Ecto neural progenitor cell (in vitro differentiated cells): Measurements from ENCODE around the gene TRIM44.

ENCODE experiments used
- DNase-seq: peaks from one replicate; pipeline ENCODE4 v3.0.0-alpha.2; 2018; ENCODE audit warnings: low spot score

Gene TRIM44, protein sequence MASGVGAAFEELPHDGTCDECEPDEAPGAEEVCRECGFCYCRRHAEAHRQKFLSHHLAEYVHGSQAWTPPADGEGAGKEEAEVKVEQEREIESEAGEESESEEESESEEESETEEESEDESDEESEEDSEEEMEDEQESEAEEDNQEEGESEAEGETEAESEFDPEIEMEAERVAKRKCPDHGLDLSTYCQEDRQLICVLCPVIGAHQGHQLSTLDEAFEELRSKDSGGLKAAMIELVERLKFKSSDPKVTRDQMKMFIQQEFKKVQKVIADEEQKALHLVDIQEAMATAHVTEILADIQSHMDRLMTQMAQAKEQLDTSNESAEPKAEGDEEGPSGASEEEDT

DNA sequence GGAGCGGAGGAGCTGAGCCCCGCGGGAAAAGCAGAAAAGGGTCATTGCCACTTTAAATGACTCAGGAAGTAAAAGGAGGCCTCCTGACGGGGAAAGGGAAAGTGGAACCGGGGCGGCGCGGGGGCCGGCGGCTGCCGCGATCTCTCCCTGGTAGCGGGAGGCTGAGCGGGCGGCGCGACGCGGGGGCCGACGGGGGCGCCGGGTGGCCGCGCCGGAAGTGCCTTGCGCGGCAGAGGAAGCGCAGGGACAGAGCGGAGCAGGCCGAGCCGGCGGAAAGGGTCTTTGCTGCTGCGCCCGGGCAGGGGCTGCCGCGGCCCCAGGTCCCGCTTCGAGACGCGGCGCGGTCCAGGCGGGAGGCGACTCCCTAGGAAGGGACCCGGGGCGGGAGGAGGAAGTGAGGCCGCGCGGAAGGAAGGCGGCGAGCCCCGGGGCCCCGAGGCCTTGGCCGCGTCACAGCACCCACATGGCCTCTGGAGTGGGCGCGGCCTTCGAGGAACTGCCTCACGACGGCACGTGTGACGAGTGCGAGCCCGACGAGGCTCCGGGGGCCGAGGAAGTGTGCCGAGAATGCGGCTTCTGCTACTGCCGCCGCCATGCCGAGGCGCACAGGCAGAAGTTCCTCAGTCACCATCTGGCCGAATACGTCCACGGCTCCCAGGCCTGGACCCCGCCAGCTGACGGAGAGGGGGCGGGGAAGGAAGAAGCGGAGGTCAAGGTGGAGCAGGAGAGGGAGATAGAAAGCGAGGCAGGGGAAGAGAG, at the start of gene TRIM44:
Gene TRIM44 (plus strand): TSS at position 127 of the 759 bp plus-strand sequence. CDS start 337 bp downstream, at position 464.
- peak; percentile 76 for DNase-seq

DNA sequence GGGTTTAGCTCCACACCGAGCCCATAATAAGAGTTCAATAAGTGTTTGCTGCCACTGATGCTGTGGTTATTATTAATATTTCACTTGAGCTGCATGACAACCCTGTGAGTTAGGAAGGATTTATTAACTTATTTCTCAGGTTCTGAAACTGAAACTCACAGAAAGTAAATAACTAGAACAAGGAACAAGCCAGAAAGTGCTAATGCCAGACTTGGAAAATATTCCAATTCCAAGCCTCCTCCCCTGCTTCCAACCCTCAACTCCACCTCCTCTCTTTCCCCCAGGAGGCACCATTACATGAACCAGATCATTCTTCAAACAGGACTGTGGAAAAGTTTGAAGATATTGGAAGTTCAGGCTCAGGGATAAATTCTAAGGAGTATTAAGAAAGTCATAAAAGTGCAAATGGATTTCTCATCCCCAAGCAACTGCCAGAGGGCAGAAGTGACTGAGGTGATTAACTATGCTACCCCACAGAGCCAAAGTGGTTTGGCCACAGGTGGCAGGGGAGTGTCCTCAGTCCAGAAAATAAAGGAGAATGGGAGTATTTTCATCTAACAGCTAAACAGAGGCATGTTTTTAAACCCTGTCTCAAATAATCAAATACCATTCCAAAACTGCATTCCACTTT, 47.5 kb upstream of the TRIM44 start:
- DNase-seq: no peak

DNA sequence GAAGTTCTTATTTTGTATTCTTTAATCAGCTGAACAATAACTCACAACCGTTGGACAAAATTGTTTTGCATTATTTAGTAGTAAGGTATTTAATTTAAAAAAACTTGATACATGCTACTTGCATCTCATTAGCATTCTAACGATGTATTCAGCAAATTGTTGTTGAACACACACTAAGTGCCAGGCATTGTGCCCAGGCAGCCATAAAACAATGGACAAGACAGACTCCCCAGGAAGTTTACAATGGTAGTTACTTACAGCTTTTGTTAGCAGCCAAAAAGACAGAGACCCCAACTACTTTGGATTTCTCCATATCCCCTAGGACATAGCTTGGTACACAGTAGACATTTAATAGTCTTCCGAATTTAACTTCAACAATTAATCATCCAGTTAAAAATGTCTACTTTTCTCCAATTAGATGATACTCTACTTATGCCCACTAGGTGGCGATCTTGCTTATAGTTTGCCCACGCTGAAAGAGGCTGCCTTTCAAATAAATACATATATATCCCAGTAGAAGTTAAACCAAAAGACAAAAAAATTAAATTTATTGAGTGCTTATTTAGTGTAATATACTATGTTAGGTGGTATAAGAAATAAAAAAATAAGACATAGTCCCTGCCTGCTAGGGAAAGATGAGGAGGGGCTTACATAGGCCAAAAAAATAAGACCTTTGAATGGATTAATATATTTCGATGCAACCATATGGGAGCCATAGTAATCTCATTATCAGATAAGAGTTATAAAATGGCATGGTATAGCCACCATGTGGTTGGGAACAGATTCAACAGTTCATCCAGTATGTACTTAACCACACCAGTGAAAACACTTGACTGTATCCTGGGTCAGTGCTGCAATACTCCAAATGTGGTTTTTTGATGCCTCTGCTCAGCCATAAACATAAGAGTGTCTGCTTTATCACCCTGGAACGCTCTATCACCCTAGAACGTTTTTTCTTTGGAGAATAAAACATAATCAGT, 46.4 kb upstream of the TRIM44 start:
- no peak for DNase-seq

DNA sequence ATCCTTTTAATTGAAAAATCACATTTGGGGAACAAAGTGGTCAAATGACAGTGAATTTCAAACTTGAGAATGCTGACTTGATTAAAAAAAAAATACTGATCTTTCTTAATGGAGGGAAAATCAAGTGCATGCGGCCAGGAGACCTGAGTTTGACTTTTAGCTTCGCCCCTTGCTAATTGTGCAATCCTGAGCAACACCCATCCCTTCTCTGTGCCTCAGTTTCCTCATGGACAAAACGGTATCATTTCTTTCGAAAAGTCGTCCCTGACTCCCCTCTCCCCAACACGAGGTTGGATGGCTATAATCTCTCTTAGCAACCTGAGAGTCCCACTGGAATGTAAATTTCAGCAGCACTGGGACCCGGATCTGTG, 45.3 kb upstream of the TRIM44 start:
- DNase-seq: no peak

DNA sequence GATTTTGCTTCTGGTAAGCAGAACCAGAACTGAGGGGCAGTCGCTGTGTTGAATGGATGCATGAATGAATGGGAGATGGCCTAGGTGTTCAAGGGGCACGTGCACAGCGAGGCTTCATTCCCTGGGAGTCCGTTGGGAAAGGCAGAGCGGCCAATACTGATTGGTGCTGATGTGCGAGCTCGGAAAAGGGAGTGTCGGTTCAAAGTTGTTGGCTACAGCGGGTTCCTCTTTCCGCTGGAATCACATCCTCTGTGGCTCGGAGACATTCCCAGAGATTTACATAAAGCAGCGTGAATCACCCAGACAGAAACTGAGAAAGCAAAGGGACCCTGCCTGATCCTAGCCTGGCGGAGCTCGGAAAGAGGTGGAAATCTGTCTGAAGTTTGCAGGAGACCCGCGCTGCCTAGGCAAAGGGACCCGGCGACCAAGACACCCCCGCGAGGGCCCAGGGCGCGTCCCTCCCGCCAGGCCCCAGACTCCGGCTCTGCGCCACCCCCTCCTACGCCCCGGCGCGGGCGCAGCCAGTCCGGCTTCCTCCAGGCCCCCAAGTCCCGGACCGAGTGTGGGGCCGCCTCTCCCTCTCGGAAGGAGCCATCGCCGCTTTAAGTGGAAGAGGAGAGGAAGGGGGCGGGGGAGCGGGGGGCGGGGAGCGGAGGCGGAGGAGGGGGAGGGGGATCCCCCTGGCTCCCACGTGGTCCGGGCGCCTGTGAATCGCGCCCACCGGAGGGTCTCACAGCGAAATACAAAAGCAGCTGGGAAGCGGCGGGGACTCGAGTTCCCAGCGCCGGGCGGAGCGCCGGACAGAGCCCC, 44.7 kb upstream of the TRIM44 start, which contains the start of gene FJX1:
Gene FJX1 (plus strand): TSS at position 774 of the 810 bp plus-strand sequence. CDS start 177 bp downstream, outside the sequence.
- DNase-seq: peak; percentile 92

DNA sequence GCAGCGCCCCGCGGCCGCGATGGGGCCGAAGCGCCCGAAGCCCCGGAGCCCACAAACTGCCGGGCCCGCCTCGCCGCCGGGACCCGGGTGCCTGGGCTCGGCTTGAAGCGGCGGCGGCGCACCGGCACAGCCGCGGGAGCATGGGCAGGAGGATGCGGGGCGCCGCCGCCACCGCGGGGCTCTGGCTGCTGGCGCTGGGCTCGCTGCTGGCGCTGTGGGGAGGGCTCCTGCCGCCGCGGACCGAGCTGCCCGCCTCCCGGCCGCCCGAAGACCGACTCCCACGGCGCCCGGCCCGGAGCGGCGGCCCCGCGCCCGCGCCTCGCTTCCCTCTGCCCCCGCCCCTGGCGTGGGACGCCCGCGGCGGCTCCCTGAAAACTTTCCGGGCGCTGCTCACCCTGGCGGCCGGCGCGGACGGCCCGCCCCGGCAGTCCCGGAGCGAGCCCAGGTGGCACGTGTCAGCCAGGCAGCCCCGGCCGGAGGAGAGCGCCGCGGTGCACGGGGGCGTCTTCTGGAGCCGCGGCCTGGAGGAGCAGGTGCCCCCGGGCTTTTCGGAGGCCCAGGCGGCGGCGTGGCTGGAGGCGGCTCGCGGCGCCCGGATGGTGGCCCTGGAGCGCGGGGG, 44.0 kb upstream of the TRIM44 start:
- no peak for DNase-seq

DNA sequence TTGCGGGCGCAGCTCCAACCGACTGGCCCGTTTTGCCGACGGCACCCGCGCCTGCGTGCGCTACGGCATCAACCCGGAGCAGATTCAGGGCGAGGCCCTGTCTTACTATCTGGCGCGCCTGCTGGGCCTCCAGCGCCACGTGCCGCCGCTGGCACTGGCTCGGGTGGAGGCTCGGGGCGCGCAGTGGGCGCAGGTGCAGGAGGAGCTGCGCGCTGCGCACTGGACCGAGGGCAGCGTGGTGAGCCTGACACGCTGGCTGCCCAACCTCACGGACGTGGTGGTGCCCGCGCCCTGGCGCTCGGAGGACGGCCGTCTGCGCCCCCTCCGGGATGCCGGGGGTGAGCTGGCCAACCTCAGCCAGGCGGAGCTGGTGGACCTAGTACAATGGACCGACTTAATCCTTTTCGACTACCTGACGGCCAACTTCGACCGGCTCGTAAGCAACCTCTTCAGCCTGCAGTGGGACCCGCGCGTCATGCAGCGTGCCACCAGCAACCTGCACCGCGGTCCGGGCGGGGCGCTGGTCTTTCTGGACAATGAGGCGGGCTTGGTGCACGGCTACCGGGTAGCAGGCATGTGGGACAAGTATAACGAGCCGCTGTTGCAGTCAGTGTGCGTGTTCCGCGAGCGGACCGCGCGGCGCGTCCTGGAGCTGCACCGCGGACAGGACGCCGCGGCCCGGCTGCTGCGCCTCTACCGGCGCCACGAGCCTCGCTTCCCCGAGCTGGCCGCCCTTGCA, 43.3 kb upstream of the TRIM44 start:
- DNase-seq: peak; percentile 77

DNA sequence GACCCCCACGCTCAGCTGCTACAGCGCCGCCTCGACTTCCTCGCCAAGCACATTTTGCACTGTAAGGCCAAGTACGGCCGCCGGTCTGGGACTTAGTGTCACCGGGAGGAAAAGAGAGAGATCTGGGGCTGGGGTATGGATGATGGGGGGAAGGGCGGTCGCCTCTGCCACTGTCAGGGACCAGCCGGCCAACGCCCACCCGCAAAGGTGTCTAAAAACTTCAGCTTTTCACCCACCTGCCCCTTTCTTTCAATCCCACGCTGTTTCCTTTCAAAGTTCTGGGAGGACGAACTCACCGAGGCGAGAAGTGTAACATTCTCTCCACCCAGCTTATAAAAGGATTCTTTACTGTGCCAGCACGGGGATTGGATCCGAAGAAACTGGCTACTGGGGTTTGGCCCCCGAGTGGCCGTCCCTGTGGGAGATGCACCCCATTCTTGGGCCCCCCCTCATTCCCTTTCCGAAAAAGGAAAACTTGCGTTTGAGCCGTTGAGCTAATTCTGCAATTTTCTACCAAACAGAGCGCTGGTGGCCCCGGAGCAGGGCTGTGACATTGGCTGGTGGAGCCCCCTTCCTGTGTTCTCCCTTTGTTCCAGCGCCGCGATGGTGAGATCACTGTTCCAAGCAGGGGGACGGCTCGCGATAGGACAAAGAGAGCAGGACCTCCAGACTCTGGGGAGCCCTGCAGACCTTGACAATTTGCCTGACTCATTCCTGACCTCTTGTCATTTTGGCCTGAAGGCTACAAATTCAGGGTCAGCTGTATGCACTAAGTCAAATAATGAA, 42.5 kb upstream of the TRIM44 start:
- DNase-seq: peak; percentile 80

DNA sequence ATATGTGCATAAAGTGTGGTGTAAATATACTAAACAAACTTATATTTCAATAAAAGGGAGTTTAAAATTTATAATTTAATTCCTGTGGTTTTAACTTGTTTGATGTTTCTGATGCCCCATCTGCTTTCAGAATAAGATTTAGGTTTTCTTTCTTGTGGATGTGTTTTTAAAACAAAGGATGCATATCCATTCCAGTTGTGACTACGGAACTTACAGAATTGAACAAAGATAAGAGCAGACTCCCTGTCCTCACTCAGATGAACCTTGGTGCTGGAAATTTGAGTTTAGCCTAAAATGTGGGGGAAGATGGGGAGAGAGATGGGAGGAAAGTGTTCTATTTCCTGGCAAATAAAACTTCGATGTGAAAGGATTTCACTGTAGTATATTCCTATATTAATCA, 41.8 kb upstream of the TRIM44 start:
- DNase-seq: no peak

DNA sequence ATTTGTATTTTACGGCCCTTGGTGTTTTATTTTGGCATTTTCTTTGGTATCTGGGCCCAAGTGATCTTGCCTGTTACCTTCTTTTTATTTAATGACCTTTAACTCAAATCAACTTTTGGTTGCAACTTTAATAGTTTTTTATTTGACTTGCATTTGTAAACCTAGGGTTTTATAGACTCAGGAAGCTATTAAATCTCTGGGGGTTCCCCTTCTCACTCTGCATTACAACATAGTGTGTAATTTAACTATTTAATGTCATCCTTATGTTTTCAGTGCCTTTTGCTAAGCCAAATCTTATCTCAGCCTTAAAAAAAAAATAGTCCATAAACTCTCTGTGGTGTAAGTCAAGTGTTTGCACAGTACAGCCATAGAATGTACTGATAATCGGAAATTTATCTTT, 41.0 kb upstream of the TRIM44 start:
- DNase-seq: no peak

DNA sequence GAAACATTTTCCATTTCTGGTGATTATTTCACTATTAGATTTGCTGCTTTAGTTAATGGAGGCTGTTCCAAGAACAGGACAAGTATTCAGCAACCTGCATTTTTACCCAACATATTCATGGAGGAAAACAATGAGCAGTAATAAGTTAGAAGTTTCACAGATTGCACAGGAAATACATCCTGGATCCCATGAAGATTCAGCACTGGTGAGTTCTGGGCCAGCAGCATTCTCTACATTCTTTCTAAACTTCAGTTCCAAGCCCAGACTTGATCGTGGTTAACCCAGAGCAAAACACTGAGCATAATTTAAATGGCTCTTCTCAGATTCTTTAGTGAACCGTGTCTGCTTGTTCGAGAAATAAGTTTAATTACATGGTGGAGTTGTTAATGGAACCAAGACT, 40.5 kb upstream of the TRIM44 start:
- no peak for DNase-seq

DNA sequence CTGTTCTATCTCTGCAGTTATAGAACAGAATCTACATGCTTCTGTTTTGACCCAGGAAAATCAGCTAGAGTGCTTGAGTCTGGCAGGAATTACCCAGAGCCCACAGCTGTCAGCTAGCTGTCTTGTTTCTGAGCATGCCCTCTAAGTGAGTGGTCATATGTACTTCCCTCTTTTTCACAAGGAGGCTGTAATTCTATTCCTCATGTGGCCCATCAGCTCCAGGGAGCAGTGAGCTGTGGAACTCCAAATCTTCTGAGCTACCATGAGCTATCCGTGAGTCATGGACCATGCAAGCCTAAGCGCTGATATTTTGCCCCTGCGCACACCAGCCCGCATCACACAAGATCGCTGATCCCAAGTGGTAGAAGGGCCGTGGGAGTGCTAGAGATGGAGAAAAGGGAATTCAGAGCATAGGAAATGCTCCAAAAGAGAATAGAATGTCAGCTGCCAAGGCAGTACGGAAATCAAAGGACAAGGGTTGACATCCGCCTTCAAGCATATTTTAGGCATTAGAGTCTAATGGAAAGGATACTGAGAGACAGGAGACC, 38.9 kb upstream of the TRIM44 start:
- no peak for DNase-seq

DNA sequence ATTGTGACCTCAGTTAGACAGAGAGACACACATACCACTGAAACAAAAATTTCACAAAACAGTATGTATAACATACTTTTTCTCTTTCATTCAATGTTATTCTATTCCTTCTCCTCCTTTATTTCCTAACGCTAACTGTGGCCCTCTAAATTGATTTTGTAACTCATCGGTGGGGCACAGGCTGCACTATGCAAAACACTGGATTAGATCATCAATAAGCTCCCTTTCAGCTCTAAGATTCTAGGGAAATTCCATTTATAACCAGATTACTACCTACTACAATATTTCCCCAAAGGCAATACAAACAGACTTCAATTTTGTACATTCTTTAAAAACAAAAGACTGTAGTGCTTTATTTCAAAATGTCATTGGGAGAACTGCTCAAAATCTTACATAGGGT, 38.3 kb upstream of the TRIM44 start:
- no peak for DNase-seq

DNA sequence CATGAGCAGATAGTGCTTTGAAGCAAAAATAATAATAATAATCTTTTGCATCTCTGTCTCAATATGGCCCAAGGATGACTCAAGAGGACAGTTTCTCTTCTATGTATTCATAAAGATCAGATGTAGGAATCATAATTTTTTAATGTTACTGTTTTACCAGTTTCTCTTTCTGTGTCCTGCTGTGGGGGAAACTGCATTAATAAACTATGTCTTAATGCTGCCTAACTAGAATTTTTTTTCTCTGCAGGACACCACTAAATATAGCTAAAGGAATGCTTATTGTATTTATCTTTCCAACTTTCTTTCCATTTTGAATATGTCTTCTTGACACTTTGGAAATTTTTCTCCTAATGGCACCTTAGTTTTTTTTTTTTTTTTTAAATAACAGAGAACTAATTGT, 37.8 kb upstream of the TRIM44 start:
- DNase-seq: no peak

DNA sequence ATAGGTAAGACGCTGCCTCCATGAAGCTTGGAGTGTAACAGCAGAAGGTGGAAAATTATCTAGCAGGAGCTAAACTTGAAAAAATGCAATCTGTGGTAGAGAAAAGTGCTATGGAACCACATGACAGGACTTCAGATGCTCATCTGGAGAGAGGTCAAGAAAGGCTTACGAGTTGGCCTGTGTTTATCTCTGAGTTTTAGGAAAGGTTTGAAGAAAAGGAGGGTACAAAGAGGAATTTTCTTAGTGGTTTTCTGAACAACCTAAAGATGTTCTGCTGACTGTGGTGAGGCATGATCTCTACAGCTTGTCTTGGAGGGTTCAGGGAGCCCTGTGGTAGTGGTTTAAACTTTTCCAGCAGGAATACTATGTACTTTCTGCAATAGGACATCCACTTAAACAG, 36.1 kb upstream of the TRIM44 start:
- DNase-seq: no peak

DNA sequence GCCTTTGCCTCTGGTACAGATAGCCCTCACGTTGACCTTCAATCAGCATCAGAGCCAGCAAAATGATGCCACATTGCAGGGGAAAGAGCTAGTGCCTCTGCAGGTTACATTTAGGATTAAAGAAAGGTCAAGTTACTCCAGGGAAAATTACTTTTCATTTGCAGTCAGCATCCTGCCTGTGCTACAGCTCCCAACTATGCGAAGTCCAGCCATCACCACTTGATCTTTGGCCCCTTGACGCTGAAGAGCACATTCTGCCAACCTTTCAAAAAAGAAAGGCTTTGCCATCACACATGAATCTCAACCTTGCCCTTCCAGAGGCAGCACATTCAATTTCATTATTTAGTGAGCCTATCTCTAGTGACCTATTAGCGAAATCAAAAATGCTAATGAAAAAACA, 33.1 kb upstream of the TRIM44 start:
- no peak for DNase-seq

DNA sequence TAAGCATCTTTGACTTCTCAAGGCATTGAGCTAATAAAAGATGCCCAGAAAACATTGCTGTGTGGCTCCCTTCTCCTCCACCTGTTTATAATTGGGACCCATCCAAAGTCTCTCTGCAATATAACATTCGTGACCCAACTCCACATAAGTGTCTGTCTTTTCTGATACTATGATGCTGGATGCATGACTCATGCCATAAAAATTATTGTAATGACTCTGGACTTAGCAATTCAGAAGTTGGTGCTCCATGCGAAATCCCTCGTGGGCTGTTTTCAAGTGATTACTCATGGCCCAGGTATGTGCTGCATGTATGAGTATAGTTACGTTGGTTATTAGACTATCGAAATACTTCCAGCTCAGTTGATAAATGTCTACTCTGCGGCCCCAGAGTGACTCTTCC, 32.7 kb upstream of the TRIM44 start:
- DNase-seq: no peak

DNA sequence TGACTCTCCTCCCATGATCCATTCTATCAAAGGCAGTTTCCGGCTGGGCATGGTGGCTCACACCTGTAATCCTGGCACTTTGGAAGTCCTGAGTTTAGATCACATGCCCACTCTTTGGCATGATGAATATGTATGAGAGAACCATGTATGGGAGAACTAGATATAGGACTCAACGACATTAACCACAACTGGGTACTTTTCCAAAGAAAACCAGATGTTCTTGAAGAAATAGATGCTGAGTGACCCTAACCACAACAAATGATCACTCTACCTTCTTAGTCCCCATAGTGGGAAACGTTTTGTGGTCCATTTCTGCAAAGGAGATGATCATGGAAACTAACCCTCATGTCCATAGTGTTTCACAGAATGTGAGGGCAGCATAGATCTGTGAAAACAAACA, 30.7 kb upstream of the TRIM44 start:
- DNase-seq: no peak

DNA sequence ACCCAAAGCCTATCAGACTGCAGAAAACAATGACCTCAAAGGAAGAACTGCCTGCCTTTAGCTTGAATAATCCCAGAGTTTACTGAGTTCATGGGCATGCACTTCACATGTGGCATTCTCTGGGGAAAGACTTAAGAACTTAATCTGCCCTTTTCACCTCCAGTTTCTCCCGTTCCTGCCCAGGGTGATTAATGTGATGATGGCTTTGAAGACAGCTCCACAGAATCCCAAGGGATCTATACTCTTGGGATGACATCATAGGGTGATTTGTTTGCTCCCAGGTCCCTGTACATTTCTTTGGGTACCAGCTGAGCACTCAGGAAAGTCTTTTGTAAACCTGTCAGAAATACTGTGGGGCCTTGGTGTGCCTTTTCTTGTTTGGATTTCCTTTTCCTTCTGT, 30.3 kb upstream of the TRIM44 start:
- no peak for DNase-seq
